Loucy (cell line): ENCODE measurements around the gene NUP214.
"Not testable (repeated sequence)": the region's sequence is repeated elsewhere in the genome, so short reads cannot be mapped to it uniquely, and the experiment has no call there.

Experiments used
- H2AFZ ChIP-seq: fragments of 200-600 bp; sonication (generic); 2 replicates; pipeline ENCODE4 v1.6.0; 2016; ENCODE audit warnings: antibody characterized with exemption, mild to moderate bottlenecking, low read length, moderate library complexity
- H3F3A ChIP-seq: fragments of 200-600 bp; 2 replicates; pipeline ENCODE4 v1.6.0; 2016; ENCODE audit warnings: antibody characterized with exemption, low read depth, mild to moderate bottlenecking
- H3K27me3 ChIP-seq: fragments of 200-600 bp; sonication (generic); 2 replicates; pipeline ENCODE4 v1.6.1; 2014; ENCODE audit warnings: low read length, mild to moderate bottlenecking; ENCODE audit not compliant: insufficient read depth, poor library complexity, severe bottlenecking
- H3K36me3 ChIP-seq: fragments of 200-600 bp; sonication (generic); 2 replicates; pipeline ENCODE4 v1.6.1; 2016; ENCODE audit warnings: low read length; ENCODE audit not compliant: insufficient read depth
- H3K4me1 ChIP-seq: fragments of 200-600 bp; sonication (generic); 2 replicates; pipeline ENCODE4 v1.5.1; 2014; ENCODE audit warnings: low read length, mild to moderate bottlenecking; ENCODE audit not compliant: insufficient read depth, poor library complexity, severe bottlenecking
- H3K4me2 ChIP-seq: fragments of 200-600 bp; sonication (generic); 2 replicates; pipeline ENCODE4 v1.6.0; 2014; ENCODE audit warnings: antibody characterized with exemption, low read length, low read depth, mild to moderate bottlenecking; ENCODE audit not compliant: poor library complexity, severe bottlenecking
- H3K4me3 ChIP-seq: fragments of 200-600 bp; sonication (generic); 2 replicates; pipeline ENCODE4 v1.5.1; 2014; ENCODE audit warnings: low read length, mild to moderate bottlenecking, mixed read lengths; ENCODE audit not compliant: poor library complexity, severe bottlenecking
- H3K79me2 ChIP-seq: fragments of 200-600 bp; sonication (generic); 2 replicates; pipeline ENCODE4 v1.6.1; 2014; ENCODE audit warnings: low read length; ENCODE audit not compliant: insufficient read depth
- H3K9ac ChIP-seq: fragments of 200-600 bp; sonication (generic); 2 replicates; pipeline ENCODE4 v1.6.0; 2014; ENCODE audit warnings: mild to moderate bottlenecking, low read depth, low read length, moderate library complexity; ENCODE audit not compliant: poor library complexity, severe bottlenecking
- H3K9me2 ChIP-seq: fragments of 200-600 bp; sonication (generic); replicated peaks from 2 replicates; pipeline ENCODE4 v1.6.1; 2016; ENCODE audit warnings: low read depth, low read length, mixed read lengths
- H3K9me3 ChIP-seq: fragments of 200-600 bp; sonication (generic); 2 replicates; pipeline ENCODE4 v1.6.1; 2014; ENCODE audit warnings: mild to moderate bottlenecking, antibody characterized with exemption, low read length, low read depth; ENCODE audit not compliant: insufficient read depth
- H4K20me1 ChIP-seq: fragments of 200-600 bp; sonication (generic); 2 replicates; pipeline ENCODE4 v1.6.0; 2014; ENCODE audit warnings: antibody characterized with exemption, low read length, mild to moderate bottlenecking; ENCODE audit not compliant: insufficient read depth, poor library complexity, severe bottlenecking
- CTCF ChIP-seq: fragments of 200-600 bp; sonication (generic); conservative IDR thresholded peaks from 2 replicates; pipeline ENCODE4 v1.5.1; 2014; ENCODE audit warnings: mild to moderate bottlenecking, antibody characterized with exemption, low read length
- EZH2phosphoT487 ChIP-seq: fragments of 200-600 bp; IDR thresholded peaks from 2 replicates; pipeline ENCODE4 v1.6.1; 2018; ENCODE audit warnings: antibody characterized with exemption, mild to moderate bottlenecking, moderate library complexity, borderline replicate concordance

NUP214 gene

DNA sequence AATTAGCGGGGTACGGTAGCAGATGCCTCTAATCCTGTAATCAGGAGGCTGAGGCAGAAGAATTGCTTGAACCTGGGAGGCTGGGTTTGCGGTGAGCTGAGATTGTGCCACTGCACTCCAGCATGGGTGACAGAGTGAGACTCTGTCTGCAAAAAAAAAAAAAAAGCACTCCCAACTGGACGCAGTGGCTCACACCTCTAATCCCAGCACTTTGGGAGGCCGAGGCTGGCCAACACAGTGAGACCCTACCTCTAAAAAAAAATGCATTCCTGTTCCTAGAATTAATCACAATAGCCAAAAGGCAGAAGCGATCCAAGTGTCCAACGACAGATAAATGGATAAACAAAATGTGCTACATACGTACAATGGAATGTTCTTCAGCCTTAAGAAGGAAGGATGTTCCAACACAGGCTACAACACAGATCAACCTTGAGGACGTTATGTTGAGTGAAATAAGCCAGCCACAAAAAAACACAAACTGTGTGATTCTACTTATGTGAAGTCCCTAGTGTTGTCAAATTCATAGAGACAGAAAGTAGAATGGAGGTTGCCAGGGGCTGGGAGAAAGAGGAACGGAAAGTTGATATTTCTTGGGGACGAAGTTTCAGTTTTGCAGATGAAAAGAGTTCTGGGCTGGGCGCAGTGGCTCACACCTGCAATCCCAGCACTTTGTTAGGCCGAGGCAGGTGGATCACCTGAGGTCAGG, 137.1 kb downstream of the NUP214 start:
- Histone ChIP-seq H3K4me1 (peaks cover 25% of the 10 kb centered on the region), H3K4me3 (no peak overlapping the region), H3K9ac (no peak overlapping the region), H3K4me2 (no peak overlapping the region), H3K79me2 (peaks cover 43% of the 10 kb centered on the region), H3K9me3 (no peaks in the 10 kb centered on the region), H3K36me3 (peaks cover 38% of the 10 kb centered on the region; the same call in 1 of the 2 replicates), H3F3A (peaks cover 2% of the 10 kb centered on the region; the same call in 1 of the 2 replicates), H4K20me1 (no peaks in the 10 kb centered on the region), H3K27me3 (no peaks in the 10 kb centered on the region), H2AFZ (no peak overlapping the region), H3K9me2 (no peaks in the 10 kb centered on the region)
- TF ChIP-seq CTCF (no peak), EZH2phosphoT487 (no peak)

- H3K4me2 ChIP-seq, H3K9ac ChIP-seq, H4K20me1 ChIP-seq, H3K9me3 ChIP-seq, H3K27me3 ChIP-seq, H2AFZ ChIP-seq, H3F3A ChIP-seq, H3K9me2 ChIP-seq, H3K4me3 ChIP-seq: not testable (repeated sequence)
- Histone ChIP-seq H3K79me2 (peaks cover 46% of the 10 kb centered on the region), H3K4me1 (peaks cover 23% of the 10 kb centered on the region), H3K36me3 (peaks cover 38% of the 10 kb centered on the region; the same call in 1 of the 2 replicates)
Observed at GRCh38 chr9:131263033-131263343, 137.6 kb downstream of the NUP214 start.

DNA sequence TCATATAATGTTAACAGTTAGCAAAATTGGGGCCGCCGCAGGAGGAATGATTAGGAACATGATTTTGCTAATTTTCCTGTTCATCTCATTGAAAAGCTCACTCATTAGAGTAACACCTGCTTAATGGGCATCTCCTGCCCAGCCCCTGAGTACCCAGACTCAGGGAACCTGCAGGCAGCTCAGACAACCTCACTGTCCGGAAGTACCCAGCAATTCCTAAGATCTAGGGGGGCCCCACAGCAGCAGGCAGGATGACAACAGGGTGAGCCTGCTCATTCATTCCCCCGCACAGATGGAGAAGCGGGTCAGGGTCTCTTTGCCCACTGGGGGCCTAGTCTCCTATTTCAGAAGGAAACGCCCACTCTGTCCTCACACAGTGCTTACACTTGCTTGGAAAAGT, 138.3 kb downstream of the NUP214 start:
- H3F3A ChIP-seq, result no peaks in the 10 kb centered on the region
- TF ChIP-seq EZH2phosphoT487 (no peak), CTCF (no peak)
- no peak overlapping the region for H3K4me2 ChIP-seq
- H3K9me3 ChIP-seq, result no peaks in the 10 kb centered on the region
- H3K27me3 ChIP-seq, result no peaks in the 10 kb centered on the region
- H3K9ac ChIP-seq, result no peak overlapping the region
- no peak overlapping the region for H2AFZ ChIP-seq
- peaks cover 53% of the 10 kb centered on the region for H3K79me2 ChIP-seq
- H3K4me3 ChIP-seq, result no peak overlapping the region
- H3K4me1 ChIP-seq, result peaks cover 26% of the 10 kb centered on the region
- no peaks in the 10 kb centered on the region for H3K9me2 ChIP-seq
- H4K20me1 ChIP-seq, result no peaks in the 10 kb centered on the region
- H3K36me3 ChIP-seq, result peaks cover 38% of the 10 kb centered on the region; the same call in 1 of the 2 replicates

DNA sequence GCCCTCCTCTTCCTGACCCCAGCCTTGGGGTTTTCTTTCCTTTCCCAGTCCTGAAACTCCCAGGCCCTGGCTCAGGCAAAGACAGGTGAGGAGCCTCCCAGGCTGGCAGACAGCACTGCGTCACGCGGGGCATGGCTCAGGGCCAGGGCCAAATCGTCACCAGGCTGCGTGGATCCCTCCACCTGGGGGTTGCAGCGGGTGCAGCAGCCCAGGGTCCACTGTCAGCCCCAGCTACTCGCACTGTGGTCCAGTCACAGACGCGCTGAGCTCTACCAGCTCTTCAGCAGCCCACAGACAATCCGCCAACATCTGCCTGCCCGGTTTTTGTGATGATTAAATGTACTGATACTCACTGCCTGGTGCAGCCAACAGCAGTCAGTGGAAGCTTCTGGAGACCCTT, 138.8 kb downstream of the NUP214 start:
- peaks cover 28% of the 10 kb centered on the region for H3K4me1 ChIP-seq
- no peak overlapping the region for H3K9ac ChIP-seq
- peaks cover 58% of the 10 kb centered on the region for H3K79me2 ChIP-seq
- no peaks in the 10 kb centered on the region for H3K9me3 ChIP-seq
- peaks cover 33% of the 10 kb centered on the region; the same call in 1 of the 2 replicates for H3K36me3 ChIP-seq
- no peaks in the 10 kb centered on the region for H3K9me2 ChIP-seq
- no peaks in the 10 kb centered on the region for H4K20me1 ChIP-seq
- no peaks in the 10 kb centered on the region for H3K27me3 ChIP-seq
- H2AFZ ChIP-seq, result no peak overlapping the region
- no peaks in the 10 kb centered on the region for H3F3A ChIP-seq
- H3K4me2 ChIP-seq, result no peak overlapping the region
- no peak overlapping the region for H3K4me3 ChIP-seq
- TF ChIP-seq EZH2phosphoT487, result no peak
- TF ChIP-seq CTCF, result no peak
